ENCODE measurements around the gene HOXD11. TPM values are rescaled to one million over a fixed set of nuclear protein-coding genes. Genes with fewer than 3 reads are reported as not detected.

The HOXD11 gene
- total and polyA plus RNA-seq, 8 donors, result not detected

DNA sequence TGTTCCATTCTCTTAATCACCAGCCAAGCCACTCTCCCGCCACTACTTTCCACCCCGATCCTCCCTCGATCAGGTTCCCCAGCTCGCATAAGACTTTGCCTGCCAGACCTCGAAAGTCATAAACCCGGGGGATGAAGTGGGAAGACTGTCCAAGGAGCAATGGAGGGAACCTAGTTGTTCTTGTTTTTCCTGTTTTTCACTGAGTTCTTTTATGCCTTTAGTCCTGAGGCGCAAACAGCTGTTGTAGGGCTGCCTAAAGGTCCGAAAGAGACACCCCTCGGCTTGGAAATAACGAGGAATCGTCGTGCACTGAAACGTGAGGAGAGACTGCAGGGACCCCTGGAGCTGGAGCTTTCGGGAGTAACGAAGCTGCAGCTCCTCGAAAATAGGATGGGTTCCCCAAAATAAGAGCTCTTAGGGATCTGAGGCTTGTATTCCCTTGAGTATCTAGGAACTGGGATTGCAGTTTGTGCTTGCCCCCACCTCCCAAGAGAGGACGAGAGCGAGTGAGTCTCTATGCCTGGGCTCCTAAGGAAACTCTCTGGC lies 9.2 kb upstream of the HOXD11 start:
- peaks cover 8 to 87% (median 44%) of the 10 kb centered on the region in 4 donors for H3K27me3 ChIP-seq
- H3K36me3 ChIP-seq, result no peaks in the 10 kb centered on the region
- DNase-seq, result no peak
- TF ChIP-seq, protein P1, sequence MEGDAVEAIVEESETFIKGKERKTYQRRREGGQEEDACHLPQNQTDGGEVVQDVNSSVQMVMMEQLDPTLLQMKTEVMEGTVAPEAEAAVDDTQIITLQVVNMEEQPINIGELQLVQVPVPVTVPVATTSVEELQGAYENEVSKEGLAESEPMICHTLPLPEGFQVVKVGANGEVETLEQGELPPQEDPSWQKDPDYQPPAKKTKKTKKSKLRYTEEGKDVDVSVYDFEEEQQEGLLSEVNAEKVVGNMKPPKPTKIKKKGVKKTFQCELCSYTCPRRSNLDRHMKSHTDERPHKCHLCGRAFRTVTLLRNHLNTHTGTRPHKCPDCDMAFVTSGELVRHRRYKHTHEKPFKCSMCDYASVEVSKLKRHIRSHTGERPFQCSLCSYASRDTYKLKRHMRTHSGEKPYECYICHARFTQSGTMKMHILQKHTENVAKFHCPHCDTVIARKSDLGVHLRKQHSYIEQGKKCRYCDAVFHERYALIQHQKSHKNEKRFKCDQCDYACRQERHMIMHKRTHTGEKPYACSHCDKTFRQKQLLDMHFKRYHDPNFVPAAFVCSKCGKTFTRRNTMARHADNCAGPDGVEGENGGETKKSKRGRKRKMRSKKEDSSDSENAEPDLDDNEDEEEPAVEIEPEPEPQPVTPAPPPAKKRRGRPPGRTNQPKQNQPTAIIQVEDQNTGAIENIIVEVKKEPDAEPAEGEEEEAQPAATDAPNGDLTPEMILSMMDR (IDR thresholded peaks at IDR 0.05), result peak in 1 of 4 donors; percentile 2
- no peak for FAIRE-seq
- peak overlapping the region in 2 of 4 donors; percentile 34 to 49 for H3K4me3 ChIP-seq
- peaks cover 0 to 11% (median 4%) of the 10 kb centered on the region in 3 donors for H3K4me1 ChIP-seq
- intact Hi-C loops (cut with DNase I), result loop anchor here in 1 of 3 donors (5.0 kb wide), 1 partner anchor 416 kb away; no protein-coding TSS in a partner anchor
- ATAC-seq, result no peak
- no peak overlapping the region for H3K27ac ChIP-seq
- WGBS, 2 donors, result 2 to 6% methylated on average over 18 of the region's 18 CpGs
- H3K9me3 ChIP-seq, result no peaks in the 10 kb centered on the region

DNA sequence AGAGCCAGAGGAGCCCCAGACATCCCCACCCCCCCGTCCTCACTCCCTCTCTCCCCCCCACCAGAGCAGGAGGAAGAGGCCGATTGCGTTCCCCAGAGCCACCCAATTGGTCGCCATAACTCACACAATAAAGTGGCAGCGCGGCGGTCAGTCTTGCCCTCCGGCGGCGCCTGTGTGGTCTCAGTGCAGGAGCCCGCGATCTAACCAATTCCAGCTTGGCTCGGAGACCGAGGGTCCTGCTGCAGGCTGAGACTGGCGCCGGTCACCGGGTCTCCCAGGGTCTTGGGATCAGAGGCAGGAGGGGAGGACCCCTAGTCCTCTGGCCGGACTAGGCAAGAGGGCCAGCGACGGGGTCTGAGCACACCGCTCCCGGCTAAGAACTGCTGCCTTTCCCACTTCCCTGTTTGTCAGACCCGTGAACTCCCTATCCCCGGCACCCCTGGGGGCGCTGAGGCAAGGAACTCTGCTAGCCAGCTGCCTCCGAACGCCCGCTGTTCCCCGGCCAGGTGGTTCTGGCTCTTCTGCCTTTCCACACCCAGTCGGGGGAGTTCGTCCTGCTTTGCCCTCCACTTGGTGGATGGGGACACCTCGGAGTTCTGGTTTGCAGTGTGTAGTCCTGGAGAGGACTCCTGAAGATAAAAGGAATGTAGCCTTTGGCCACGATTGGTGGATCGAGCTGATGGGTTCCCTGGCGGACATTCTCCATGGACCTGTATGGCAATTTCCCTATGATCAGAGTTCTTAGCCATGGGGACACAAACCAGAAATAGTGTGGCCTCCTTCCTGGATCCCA lies 8.5 kb upstream of the HOXD11 start:
- ATAC-seq, result no peak
- TF ChIP-seq, protein P1 (IDR thresholded peaks at IDR 0.05), result no peak

DNA sequence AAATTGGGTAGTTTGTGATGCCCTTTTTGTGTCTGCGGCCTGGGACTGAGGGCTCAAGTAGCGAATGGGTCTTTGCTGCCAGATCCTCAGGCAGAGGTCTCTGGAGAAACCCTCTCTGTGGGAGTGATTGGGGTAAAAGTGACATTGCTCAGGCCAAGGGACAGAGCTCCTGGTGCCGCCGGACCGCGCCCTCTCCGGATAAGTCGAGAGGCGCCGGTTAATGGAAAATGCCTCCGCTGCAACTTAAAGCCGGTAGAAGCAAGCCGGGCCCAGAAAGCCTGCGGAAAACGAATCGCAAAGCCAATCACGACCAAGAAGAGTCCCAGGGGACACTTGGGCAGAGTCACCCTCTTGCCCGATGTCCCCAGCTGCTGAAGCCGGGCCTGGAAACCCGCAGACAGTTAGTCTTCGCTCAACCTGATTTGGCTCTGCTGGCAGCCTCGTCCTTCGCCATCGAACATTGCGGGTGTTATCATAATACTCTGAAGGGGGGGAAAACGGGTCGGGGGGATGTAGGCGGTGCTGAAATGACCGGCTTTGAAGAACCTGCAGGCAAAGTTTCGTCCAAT lies 7.8 kb upstream of the HOXD11 start:
- no peak for FAIRE-seq
- Histone ChIP-seq H3K4me3 (no peak overlapping the region), H3K9me3 (no peaks in the 10 kb centered on the region), H3K4me1 (peaks cover 0 to 4% (median 4%) of the 10 kb centered on the region in 3 donors), H3K27ac (no peak overlapping the region), H3K27me3 (peaks cover 8 to 87% (median 44%) of the 10 kb centered on the region in 4 donors), H3K36me3 (no peaks in the 10 kb centered on the region)
- no peak for DNase-seq
- TF ChIP-seq, protein P1 (IDR thresholded peaks at IDR 0.05), result no peak
- intact Hi-C loops (cut with DNase I), result loop anchor here in 1 of 3 donors (5.0 kb wide), 1 partner anchor 417 kb away; no protein-coding TSS in a partner anchor
- ATAC-seq, result no peak
- WGBS, 2 donors, result 6 to 7% methylated on average over 30 of the region's 30 CpGs

More for the DNA sequence above, 8.5 kb upstream of the HOXD11 start:
- Histone ChIP-seq H3K27me3 (peaks cover 8 to 87% (median 46%) of the 10 kb centered on the region in 4 donors), H3K4me1 (peaks cover 0 to 5% (median 4%) of the 10 kb centered on the region in 3 donors), H3K27ac (no peak overlapping the region), H3K36me3 (no peaks in the 10 kb centered on the region), H3K9me3 (no peaks in the 10 kb centered on the region), H3K4me3 (no peak overlapping the region)
- FAIRE-seq (no peak), DNase-seq (peak in 1 of 6 donors; percentile 80)
- intact Hi-C loops (cut with DNase I), result loop anchor here in 1 of 3 donors (5.0 kb wide), 1 partner anchor 416 kb away; no protein-coding TSS in a partner anchor
- WGBS, 2 donors, result 4 to 5% methylated on average over 34 to 35 of the region's 35 CpGs

DNA sequence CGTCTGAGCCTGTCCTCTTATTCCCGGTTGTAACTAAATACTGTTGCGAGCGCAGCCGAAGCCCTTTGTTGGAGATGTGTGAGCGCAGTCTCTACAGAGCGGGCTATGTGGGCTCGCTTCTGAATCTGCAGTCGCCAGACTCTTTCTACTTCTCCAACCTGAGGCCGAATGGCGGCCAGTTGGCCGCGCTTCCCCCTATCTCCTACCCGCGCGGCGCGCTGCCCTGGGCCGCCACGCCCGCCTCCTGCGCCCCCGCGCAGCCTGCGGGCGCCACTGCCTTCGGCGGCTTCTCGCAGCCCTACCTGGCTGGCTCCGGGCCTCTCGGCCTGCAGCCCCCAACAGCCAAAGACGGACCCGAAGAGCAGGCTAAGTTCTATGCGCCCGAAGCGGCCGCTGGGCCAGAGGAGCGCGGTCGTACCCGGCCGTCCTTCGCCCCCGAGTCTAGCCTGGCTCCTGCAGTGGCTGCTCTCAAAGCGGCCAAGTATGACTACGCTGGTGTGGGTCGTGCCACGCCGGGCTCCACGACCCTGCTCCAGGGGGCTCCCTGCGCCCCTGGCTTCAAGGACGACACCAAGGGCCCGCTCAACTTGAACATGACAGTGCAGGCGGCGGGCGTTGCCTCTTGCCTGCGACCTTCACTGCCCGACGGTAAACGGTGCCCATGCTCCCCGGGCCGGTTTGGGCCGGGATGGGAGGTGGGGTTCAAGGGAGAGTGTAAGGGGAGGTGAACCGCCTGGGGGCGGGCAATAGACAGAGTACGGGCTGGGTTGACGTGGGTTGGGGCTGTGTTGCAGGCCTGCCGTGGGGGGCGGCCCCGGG lies 7.1 kb upstream of the HOXD11 start, which contains the start of gene HOXD12:
Gene HOXD12, plus strand, starts transcription at position 68 of the 819 bp plus-strand sequence. Its CDS starts 7 bp downstream, at position 75.
- ATAC-seq, result no peak
- Histone ChIP-seq H3K36me3 (no peaks in the 10 kb centered on the region), H3K9me3 (no peaks in the 10 kb centered on the region), H3K4me1 (peaks cover 0 to 8% (median 4%) of the 10 kb centered on the region in 3 donors), H3K27ac (no peak within 1 kb of the TSS), H3K4me3 (no peak within 1 kb of the TSS), H3K27me3 (peaks cover 3 to 87% (median 45%) of the 10 kb centered on the region in 4 donors)
- 5 to 6% methylated on average over 70 of the region's 70 CpGs for WGBS, 2 donors
- peak in 1 of 6 donors; percentile 77 for DNase-seq
- no peak for FAIRE-seq
- intact Hi-C loops (cut with DNase I), result loop anchor here in 1 of 3 donors (5.0 to 10.0 kb wide), 2 partner anchors 418 to 745 kb away; no protein-coding TSS in a partner anchor
- TF ChIP-seq, protein P1 (IDR thresholded peaks at IDR 0.05), result no peak
